ENCODE data around the gene ITGAE.

DNA sequence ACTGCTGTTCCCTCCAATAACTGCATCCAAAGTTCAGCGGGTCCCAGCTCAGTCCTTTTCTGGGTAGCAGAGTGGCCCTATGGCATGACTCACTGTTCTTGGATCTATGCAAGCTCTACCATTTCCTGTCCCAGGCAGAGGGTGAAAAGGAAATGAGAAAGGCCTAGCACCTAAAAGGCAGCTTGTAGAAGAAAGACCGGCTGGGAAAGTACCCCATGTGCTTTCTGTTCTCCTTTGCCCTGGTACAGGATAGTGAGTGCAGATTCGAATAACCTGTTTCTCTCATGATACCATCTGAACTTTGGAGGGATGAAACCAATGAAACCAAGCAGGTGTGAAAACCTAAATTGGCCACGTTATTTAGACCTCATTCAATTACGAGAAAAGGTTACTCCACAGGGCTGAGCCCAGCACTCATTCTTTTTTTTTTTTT is 90.0 kb downstream of the ITGAE start:
- TF ChIP-seq SIN3A (IDR thresholded peaks at IDR 0.05; ENCODE audit: borderline replicate concordance, insufficient read depth, low read depth, low read length) = no peak
- no peak for TF ChIP-seq POLR2AphosphoS5 (IDR thresholded peaks at IDR 0.05; ENCODE audit: low read depth, low read length)
- no peak for TF ChIP-seq CTCF (IDR thresholded peaks at IDR 0.05)
- TF ChIP-seq, protein P1, sequence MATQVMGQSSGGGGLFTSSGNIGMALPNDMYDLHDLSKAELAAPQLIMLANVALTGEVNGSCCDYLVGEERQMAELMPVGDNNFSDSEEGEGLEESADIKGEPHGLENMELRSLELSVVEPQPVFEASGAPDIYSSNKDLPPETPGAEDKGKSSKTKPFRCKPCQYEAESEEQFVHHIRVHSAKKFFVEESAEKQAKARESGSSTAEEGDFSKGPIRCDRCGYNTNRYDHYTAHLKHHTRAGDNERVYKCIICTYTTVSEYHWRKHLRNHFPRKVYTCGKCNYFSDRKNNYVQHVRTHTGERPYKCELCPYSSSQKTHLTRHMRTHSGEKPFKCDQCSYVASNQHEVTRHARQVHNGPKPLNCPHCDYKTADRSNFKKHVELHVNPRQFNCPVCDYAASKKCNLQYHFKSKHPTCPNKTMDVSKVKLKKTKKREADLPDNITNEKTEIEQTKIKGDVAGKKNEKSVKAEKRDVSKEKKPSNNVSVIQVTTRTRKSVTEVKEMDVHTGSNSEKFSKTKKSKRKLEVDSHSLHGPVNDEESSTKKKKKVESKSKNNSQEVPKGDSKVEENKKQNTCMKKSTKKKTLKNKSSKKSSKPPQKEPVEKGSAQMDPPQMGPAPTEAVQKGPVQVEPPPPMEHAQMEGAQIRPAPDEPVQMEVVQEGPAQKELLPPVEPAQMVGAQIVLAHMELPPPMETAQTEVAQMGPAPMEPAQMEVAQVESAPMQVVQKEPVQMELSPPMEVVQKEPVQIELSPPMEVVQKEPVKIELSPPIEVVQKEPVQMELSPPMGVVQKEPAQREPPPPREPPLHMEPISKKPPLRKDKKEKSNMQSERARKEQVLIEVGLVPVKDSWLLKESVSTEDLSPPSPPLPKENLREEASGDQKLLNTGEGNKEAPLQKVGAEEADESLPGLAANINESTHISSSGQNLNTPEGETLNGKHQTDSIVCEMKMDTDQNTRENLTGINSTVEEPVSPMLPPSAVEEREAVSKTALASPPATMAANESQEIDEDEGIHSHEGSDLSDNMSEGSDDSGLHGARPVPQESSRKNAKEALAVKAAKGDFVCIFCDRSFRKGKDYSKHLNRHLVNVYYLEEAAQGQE (IDR thresholded peaks at IDR 0.05; ENCODE audit: insufficient read depth in 1 of 2, low read depth in 2 of 2, low read length in 1 of 2) = no peak
- TF ChIP-seq TCF7L2 (IDR thresholded peaks at IDR 0.05; ENCODE audit: low read depth, low read length) = no peak

Measured in Panc1 (cell line).